ENCODE measurements around the gene TBX5.

The TBX5 gene

GRCh38 chr12:114431902-114432301 lies 26.0 kb upstream of the TBX5 start:
- no peak for DNase-seq (ENCODE audit: low read depth in 3 of 3, low spot score in 1 of 3)

GRCh38 chr12:114430306-114430705 lies 24.4 kb upstream of the TBX5 start:
- no peak for DNase-seq (ENCODE audit: low read depth in 3 of 3, low spot score in 1 of 3)

GRCh38 chr12:114425031-114425626 lies 19.2 kb upstream of the TBX5 start:
- no peak for DNase-seq (ENCODE audit: low read depth in 3 of 3, low spot score in 1 of 3)

- DNase-seq (ENCODE audit: low read depth in 3 of 3, low spot score in 1 of 3) = no peak
Observed at GRCh38 chr12:114420944-114421335, 15.0 kb upstream of the TBX5 start.

GRCh38 chr12:114420182-114420943 lies 14.4 kb upstream of the TBX5 start:
- no peak for DNase-seq (ENCODE audit: low read depth in 3 of 3, low spot score in 1 of 3)

- no peak for DNase-seq (ENCODE audit: low read depth in 3 of 3, low spot score in 1 of 3)
Observed at GRCh38 chr12:114416028-114416427, 10.1 kb upstream of the TBX5 start.

GRCh38 chr12:114415525-114415868 lies 9.6 kb upstream of the TBX5 start:
- no peak for DNase-seq (ENCODE audit: low read depth in 3 of 3, low spot score in 1 of 3)

- DNase-seq (ENCODE audit: low read depth in 3 of 3, low spot score in 1 of 3) = no peak
Observed at GRCh38 chr12:114414866-114415524, 9.1 kb upstream of the TBX5 start.

- no peak for DNase-seq (ENCODE audit: low read depth in 3 of 3, low spot score in 1 of 3)
Observed at GRCh38 chr12:114414031-114414865, 8.3 kb upstream of the TBX5 start.

GRCh38 chr12:114412825-114413749 lies 7.1 kb upstream of the TBX5 start:
- DNase-seq (ENCODE audit: low read depth in 3 of 3, low spot score in 1 of 3) = no peak

- DNase-seq (ENCODE audit: low read depth in 3 of 3, low spot score in 1 of 3) = no peak
Observed at GRCh38 chr12:114412307-114412706, 6.4 kb upstream of the TBX5 start.

GRCh38 chr12:114411071-114411837 lies 5.3 kb upstream of the TBX5 start:
- DNase-seq (ENCODE audit: low read depth in 3 of 3, low spot score in 1 of 3) = no peak

GRCh38 chr12:114409852-114410600 lies 4.1 kb upstream of the TBX5 start:
- no peak for DNase-seq (ENCODE audit: low read depth in 3 of 3, low spot score in 1 of 3)

GRCh38 chr12:114408886-114409851 lies 3.2 kb upstream of the TBX5 start:
- no peak for DNase-seq (ENCODE audit: low read depth in 3 of 3, low spot score in 1 of 3)

- no peak for DNase-seq (ENCODE audit: low read depth in 3 of 3, low spot score in 1 of 3)
Observed at GRCh38 chr12:114408471-114408885, 2.5 kb upstream of the TBX5 start.

- no peak for DNase-seq (ENCODE audit: low read depth in 3 of 3, low spot score in 1 of 3)
Observed at GRCh38 chr12:114407842-114408411, 2.0 kb upstream of the TBX5 start.

- no peak for DNase-seq (ENCODE audit: low read depth in 3 of 3, low spot score in 1 of 3)
Observed at GRCh38 chr12:114406984-114407841, 1.3 kb upstream of the TBX5 start.
